Body of pancreas (tissue), 4 donors: ENCODE results near the gene WLS. TPM values are rescaled to one million over a fixed set of nuclear protein-coding genes. Genes with fewer than 3 reads are reported as not detected.

Source experiments
- ATAC-seq: fragments of 150-250 bp; one replicate; pipeline ENCODE4 v1.9.1; 2016
- DNase-seq, 4 donors: peaks; one replicate each; pipeline ENCODE4 v3.0.0-alpha.2; 2019
- H3K27ac ChIP-seq, 4 donors: fragments of 200-600 bp; sonication (generic); 1 replicate in 3 of 4; 2 replicates in 1 of 4; pipeline versions ENCODE4 v1.5.1 to v1.6.1; 2016 to 2019; ENCODE audit warnings: mild to moderate bottlenecking in 1 of 4, mixed read lengths in 1 of 4, moderate library complexity in 1 of 4
- H3K27me3 ChIP-seq, 2 donors: fragments of 200-600 bp; sonication (generic); one replicate each; pipeline ENCODE4 v1.6.0; 2016; ENCODE audit warnings: mild to moderate bottlenecking in 1 of 2
- H3K36me3 ChIP-seq, 2 donors: fragments of 200-600 bp; sonication (generic); replicated peaks in 1 of 2; 2 replicates each; pipeline ENCODE4 v1.5.1; 2016; ENCODE audit warnings: low read depth in 2 of 2; ENCODE audit not compliant: insufficient read depth in 1 of 2
- H3K4me1 ChIP-seq: fragments of 200-600 bp; sonication (generic); one replicate; pipeline ENCODE4 v1.6.0; 2016
- H3K4me3 ChIP-seq, 2 donors: fragments of 200-600 bp; sonication (generic); 1 replicate in 1 of 2; 2 replicates in 1 of 2; pipeline ENCODE4 v1.5.1; 2016 to 2019
- H3K9me3 ChIP-seq, 3 donors: fragments of 200-600 bp; sonication (generic); 1 replicate in 2 of 3; 2 replicates in 1 of 3; pipeline ENCODE4 v1.5.1; 2016
- POLR2A ChIP-seq, 3 donors: fragments of 450-650 bp; IDR thresholded peaks; one replicate each; pipeline ENCODE4 v1.6.1; 2016; ENCODE audit warnings: antibody characterized with exemption in 3 of 3, mild to moderate bottlenecking in 2 of 3
- WGBS, 2 donors: methylation state at CpG; one replicate each; pipeline ENCODE4 v1.1.5; 2017; 5-methylcytosine and 5-hydroxymethylcytosine counted together
- intact Hi-C: fragments of 100-400 bp; cut with DNase I; formaldehyde crosslinking; loops from one replicate; pipeline ENCODE4 v1.15.1; 2023
- total RNA-seq, 2 donors: library from RNA; depleted of rRNA; stranded (reverse); fragments of >200 nt; gene quantifications; one replicate each; pipeline ENCODE4 v1.1.0, GENCODE V29; 2016
- TF ChIP-seq, protein P1 (sequence below), 7 experiments: fragments of 450-650 bp in 4 of 7; fragments of 200-600 bp in 3 of 7; sonication (generic) in 3 of 7; IDR thresholded peaks; one replicate each; pipeline ENCODE4 v1.5.1; 2016 to 2019; ENCODE audit warnings: antibody characterized with exemption in 7 of 7

The WLS gene
- total RNA-seq, 2 donors from 2014 or later, result 39.6 to 73.4 TPM

DNA sequence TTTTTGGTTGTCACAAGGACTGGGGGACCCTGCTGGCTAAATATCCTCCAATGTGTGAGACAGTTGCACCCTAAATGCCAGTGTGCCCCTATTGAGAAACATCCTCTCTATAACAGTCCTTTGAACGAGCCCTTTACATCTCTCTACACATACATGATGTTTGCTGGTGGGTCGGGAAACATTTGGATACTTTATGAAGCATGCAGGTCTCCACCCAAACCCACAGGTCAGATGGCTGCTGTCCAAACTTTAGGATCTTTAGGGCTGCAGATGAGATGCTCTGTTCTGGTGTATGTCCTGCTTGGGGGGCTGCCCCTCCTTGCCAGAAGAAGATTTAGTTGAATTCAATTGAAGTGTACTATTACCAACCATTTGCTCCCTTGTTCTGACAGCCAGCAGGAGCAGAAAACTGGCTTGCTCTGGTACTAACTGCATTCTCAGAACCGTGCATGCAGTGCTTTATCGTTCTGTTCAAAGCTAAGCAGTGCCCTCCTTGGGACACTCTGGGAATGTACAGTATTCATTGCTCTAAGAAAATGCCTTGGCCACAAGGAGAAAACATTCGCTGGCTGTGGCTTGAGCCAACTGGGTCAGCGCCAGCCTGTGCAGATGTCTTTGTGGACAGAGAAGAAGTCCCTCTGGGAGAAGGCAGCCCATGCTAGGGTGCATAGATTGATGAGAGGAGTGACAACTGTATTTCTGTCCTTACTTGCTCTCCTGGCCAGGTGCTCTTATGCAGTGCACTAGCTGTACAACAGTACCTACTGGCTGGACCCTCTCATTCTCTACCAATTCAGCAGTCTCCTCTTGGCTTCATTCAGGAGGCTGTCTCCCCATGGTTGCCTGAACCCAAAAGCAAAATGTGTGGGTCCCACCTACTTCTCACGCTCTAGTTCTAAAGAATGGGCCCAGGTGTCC lies 120.5 kb downstream of the WLS start:
- ATAC-seq (peak; percentile 75), DNase-seq (peak; percentile 55 to 78 (median 69))
- H3K9me3 ChIP-seq, result no peaks in the 10 kb centered on the region
- H3K27me3 ChIP-seq, result no peaks in the 10 kb centered on the region
- peaks cover 2% of the 10 kb centered on the region for H3K4me1 ChIP-seq
- no peak overlapping the region for H3K4me3 ChIP-seq
- WGBS, 2 donors, result 30 to 34% methylated on average over 7 of the region's 7 CpGs
- H3K36me3 ChIP-seq, result no peaks in the 10 kb centered on the region
- intact Hi-C loops, result loop anchor here (5.0 kb wide), 1 partner anchor 259 kb away; no protein-coding TSS in a partner anchor
- no peak for TF ChIP-seq POLR2A (IDR thresholded peaks at IDR 0.05)
- TF ChIP-seq, protein P1, sequence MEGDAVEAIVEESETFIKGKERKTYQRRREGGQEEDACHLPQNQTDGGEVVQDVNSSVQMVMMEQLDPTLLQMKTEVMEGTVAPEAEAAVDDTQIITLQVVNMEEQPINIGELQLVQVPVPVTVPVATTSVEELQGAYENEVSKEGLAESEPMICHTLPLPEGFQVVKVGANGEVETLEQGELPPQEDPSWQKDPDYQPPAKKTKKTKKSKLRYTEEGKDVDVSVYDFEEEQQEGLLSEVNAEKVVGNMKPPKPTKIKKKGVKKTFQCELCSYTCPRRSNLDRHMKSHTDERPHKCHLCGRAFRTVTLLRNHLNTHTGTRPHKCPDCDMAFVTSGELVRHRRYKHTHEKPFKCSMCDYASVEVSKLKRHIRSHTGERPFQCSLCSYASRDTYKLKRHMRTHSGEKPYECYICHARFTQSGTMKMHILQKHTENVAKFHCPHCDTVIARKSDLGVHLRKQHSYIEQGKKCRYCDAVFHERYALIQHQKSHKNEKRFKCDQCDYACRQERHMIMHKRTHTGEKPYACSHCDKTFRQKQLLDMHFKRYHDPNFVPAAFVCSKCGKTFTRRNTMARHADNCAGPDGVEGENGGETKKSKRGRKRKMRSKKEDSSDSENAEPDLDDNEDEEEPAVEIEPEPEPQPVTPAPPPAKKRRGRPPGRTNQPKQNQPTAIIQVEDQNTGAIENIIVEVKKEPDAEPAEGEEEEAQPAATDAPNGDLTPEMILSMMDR (IDR thresholded peaks at IDR 0.05), result peak in 6 of 7 experiments; percentile 17 to 75 (median 60)
- no peak overlapping the region for H3K27ac ChIP-seq

GRCh38 chr1:68107771-68108170 lies 124.6 kb downstream of the WLS start:
- intact Hi-C loops, result no loop called here
- Histone ChIP-seq H3K27me3 (no peaks in the 10 kb centered on the region), H3K36me3 (no peaks in the 10 kb centered on the region), H3K4me3 (no peak overlapping the region), H3K4me1 (no peaks in the 10 kb centered on the region), H3K27ac (no peak overlapping the region), H3K9me3 (no peaks in the 10 kb centered on the region)
- TF ChIP-seq POLR2A (IDR thresholded peaks at IDR 0.05), result no peak
- TF ChIP-seq, protein P1 (IDR thresholded peaks at IDR 0.05), result no peak
- DNase-seq (no peak), ATAC-seq (no peak)
- 74 to 78% methylated on average over 8 of the region's 8 CpGs for WGBS, 2 donors

DNA sequence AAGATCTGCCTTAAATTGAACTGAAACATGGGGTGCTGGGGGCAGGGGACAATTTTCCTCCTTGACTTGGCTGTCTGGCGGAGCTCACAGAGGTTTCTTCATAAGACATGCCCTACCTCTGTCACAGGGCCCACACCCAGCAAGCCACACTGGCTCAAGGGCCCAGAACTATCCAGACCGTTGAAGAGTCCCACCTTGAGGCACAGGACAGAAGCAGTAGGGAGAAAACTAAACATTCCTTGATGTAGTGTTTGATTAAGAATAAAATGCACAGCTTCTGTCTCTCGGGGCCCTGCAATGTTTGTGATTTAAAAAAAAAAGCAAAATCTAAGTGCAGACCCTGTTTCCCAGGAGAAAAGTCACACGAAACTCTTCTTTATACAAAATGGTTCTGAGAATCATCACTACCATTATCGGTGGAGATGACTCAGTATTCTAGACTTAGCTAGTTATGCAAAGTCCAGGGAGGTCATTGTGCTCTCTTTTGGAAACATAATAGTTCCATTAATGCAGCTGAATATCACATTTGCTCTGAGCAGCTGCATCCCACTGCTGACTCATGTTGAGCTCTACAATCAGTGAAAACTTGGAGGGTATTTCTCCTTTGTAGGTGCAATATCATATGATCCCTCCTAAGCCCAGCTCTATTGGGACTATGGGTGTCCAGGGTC lies 128.3 kb downstream of the WLS start:
- Histone ChIP-seq H3K9me3 (no peaks in the 10 kb centered on the region), H3K27me3 (no peaks in the 10 kb centered on the region), H3K4me3 (no peak overlapping the region), H3K4me1 (no peaks in the 10 kb centered on the region), H3K27ac (no peak overlapping the region), H3K36me3 (no peaks in the 10 kb centered on the region)
- TF ChIP-seq, protein P1 (IDR thresholded peaks at IDR 0.05), result no peak
- no peak for TF ChIP-seq POLR2A (IDR thresholded peaks at IDR 0.05)
- ATAC-seq (peak; percentile 47), DNase-seq (no peak)
- intact Hi-C loops, result no loop called here
- 83 to 87% methylated on average over 5 of the region's 5 CpGs for WGBS, 2 donors

- 90 to 94% methylated on average over 5 of the region's 5 CpGs for WGBS, 2 donors
- H3K27ac ChIP-seq, result no peak overlapping the region
Observed at GRCh38 chr1:68103011-68103545, 129.2 kb downstream of the WLS start.

DNA sequence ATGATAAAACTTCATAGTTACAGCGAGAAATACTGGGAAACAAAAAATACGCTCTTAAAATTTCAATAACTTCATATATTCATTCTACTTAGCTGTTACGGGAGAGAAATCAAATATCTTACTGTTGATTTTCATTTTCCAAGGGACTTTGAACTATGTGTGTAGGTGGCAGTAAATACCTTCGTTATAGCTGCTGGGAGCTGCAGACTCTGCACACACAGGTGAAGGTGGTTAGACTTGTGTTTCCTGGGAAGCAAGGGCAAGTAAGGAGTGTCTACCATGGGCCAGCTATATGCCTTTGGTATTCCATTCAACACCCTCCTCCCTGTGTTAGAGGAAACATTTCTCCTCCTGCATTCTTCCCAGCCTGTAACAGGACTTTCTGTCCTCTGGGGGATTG lies 130.5 kb downstream of the WLS start:
- WGBS, 2 donors, result 79 to 81% methylated on average over 4 of the region's 4 CpGs
- Histone ChIP-seq H3K27me3 (no peaks in the 10 kb centered on the region), H3K4me3 (no peak overlapping the region), H3K9me3 (no peaks in the 10 kb centered on the region), H3K27ac (no peak overlapping the region), H3K4me1 (no peaks in the 10 kb centered on the region), H3K36me3 (no peaks in the 10 kb centered on the region)
- TF ChIP-seq, protein P1 (IDR thresholded peaks at IDR 0.05), result no peak
- no peak for TF ChIP-seq POLR2A (IDR thresholded peaks at IDR 0.05)
- no peak for ATAC-seq
- DNase-seq, result no peak
- intact Hi-C loops, result no loop called here

More at GRCh38 chr1:68103011-68103545, 129.2 kb downstream of the WLS start:
- no peaks in the 10 kb centered on the region for H3K9me3 ChIP-seq
- ATAC-seq (no peak), DNase-seq (no peak)
- H3K27me3 ChIP-seq, result no peaks in the 10 kb centered on the region
- no peak overlapping the region for H3K4me3 ChIP-seq
- TF ChIP-seq POLR2A (IDR thresholded peaks at IDR 0.05), result no peak
- H3K4me1 ChIP-seq, result no peaks in the 10 kb centered on the region
- no peaks in the 10 kb centered on the region for H3K36me3 ChIP-seq
- intact Hi-C loops, result no loop called here
